ENCODE data around the gene EPM2AIP1. TPM values are rescaled to one million over a fixed set of nuclear protein-coding genes. Genes with fewer than 3 reads are reported as not detected.
A peak's percentile ranks its signal among the peaks of the same experiment; 100 is the strongest.

Gene EPM2AIP1
- total and polyA plus RNA-seq, 9 of the 15 experiments (the other 6 are each of a cell fraction or from before 2014, with no cell fraction given), result 6.7 to 44.8 (median 25.2) TPM

- TF ChIP-seq, protein P1, sequence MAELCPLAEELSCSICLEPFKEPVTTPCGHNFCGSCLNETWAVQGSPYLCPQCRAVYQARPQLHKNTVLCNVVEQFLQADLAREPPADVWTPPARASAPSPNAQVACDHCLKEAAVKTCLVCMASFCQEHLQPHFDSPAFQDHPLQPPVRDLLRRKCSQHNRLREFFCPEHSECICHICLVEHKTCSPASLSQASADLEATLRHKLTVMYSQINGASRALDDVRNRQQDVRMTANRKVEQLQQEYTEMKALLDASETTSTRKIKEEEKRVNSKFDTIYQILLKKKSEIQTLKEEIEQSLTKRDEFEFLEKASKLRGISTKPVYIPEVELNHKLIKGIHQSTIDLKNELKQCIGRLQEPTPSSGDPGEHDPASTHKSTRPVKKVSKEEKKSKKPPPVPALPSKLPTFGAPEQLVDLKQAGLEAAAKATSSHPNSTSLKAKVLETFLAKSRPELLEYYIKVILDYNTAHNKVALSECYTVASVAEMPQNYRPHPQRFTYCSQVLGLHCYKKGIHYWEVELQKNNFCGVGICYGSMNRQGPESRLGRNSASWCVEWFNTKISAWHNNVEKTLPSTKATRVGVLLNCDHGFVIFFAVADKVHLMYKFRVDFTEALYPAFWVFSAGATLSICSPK (IDR thresholded peaks at IDR 0.05; ENCODE audit: borderline replicate concordance), result no peak
- no peak for TF ChIP-seq EP300 (IDR thresholded peaks at IDR 0.05; ENCODE audit: low read length)
- no peak for TF ChIP-seq ZNF766 (CRISPR knock-in tag; conservative IDR thresholded peaks at IDR 0.05)
- TF ChIP-seq, protein P2, sequence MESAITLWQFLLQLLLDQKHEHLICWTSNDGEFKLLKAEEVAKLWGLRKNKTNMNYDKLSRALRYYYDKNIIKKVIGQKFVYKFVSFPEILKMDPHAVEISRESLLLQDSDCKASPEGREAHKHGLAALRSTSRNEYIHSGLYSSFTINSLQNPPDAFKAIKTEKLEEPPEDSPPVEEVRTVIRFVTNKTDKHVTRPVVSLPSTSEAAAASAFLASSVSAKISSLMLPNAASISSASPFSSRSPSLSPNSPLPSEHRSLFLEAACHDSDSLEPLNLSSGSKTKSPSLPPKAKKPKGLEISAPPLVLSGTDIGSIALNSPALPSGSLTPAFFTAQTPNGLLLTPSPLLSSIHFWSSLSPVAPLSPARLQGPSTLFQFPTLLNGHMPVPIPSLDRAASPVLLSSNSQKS (CRISPR knock-in tag; IDR thresholded peaks at IDR 0.05), result peak; percentile 75; the same call in 1 of the 2 replicates
- TF ChIP-seq ZNF316 (IDR thresholded peaks at IDR 0.05), result no peak
- TF ChIP-seq, protein P3, sequence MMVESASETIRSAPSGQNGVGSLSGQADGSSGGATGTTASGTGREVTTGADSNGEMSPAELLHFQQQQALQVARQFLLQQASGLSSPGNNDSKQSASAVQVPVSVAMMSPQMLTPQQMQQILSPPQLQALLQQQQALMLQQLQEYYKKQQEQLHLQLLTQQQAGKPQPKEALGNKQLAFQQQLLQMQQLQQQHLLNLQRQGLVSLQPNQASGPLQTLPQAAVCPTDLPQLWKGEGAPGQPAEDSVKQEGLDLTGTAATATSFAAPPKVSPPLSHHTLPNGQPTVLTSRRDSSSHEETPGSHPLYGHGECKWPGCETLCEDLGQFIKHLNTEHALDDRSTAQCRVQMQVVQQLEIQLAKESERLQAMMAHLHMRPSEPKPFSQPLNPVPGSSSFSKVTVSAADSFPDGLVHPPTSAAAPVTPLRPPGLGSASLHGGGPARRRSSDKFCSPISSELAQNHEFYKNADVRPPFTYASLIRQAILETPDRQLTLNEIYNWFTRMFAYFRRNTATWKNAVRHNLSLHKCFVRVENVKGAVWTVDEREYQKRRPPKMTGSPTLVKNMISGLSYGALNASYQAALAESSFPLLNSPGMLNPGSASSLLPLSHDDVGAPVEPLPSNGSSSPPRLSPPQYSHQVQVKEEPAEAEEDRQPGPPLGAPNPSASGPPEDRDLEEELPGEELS (CRISPR knock-in tag; IDR thresholded peaks at IDR 0.05; ENCODE audit: borderline replicate concordance), result peak; percentile 75; the same call in 1 of the 2 replicates
- TF ChIP-seq RAD21 (CRISPR knock-in tag; conservative IDR thresholded peaks at IDR 0.05 in 1 of 2, IDR thresholded peaks at IDR 0.05 in 1 of 2), result peak; percentile 57
- no peak for TF ChIP-seq TCF7 (IDR thresholded peaks at IDR 0.05; ENCODE audit: borderline replicate concordance)
- TF ChIP-seq, protein P4, sequence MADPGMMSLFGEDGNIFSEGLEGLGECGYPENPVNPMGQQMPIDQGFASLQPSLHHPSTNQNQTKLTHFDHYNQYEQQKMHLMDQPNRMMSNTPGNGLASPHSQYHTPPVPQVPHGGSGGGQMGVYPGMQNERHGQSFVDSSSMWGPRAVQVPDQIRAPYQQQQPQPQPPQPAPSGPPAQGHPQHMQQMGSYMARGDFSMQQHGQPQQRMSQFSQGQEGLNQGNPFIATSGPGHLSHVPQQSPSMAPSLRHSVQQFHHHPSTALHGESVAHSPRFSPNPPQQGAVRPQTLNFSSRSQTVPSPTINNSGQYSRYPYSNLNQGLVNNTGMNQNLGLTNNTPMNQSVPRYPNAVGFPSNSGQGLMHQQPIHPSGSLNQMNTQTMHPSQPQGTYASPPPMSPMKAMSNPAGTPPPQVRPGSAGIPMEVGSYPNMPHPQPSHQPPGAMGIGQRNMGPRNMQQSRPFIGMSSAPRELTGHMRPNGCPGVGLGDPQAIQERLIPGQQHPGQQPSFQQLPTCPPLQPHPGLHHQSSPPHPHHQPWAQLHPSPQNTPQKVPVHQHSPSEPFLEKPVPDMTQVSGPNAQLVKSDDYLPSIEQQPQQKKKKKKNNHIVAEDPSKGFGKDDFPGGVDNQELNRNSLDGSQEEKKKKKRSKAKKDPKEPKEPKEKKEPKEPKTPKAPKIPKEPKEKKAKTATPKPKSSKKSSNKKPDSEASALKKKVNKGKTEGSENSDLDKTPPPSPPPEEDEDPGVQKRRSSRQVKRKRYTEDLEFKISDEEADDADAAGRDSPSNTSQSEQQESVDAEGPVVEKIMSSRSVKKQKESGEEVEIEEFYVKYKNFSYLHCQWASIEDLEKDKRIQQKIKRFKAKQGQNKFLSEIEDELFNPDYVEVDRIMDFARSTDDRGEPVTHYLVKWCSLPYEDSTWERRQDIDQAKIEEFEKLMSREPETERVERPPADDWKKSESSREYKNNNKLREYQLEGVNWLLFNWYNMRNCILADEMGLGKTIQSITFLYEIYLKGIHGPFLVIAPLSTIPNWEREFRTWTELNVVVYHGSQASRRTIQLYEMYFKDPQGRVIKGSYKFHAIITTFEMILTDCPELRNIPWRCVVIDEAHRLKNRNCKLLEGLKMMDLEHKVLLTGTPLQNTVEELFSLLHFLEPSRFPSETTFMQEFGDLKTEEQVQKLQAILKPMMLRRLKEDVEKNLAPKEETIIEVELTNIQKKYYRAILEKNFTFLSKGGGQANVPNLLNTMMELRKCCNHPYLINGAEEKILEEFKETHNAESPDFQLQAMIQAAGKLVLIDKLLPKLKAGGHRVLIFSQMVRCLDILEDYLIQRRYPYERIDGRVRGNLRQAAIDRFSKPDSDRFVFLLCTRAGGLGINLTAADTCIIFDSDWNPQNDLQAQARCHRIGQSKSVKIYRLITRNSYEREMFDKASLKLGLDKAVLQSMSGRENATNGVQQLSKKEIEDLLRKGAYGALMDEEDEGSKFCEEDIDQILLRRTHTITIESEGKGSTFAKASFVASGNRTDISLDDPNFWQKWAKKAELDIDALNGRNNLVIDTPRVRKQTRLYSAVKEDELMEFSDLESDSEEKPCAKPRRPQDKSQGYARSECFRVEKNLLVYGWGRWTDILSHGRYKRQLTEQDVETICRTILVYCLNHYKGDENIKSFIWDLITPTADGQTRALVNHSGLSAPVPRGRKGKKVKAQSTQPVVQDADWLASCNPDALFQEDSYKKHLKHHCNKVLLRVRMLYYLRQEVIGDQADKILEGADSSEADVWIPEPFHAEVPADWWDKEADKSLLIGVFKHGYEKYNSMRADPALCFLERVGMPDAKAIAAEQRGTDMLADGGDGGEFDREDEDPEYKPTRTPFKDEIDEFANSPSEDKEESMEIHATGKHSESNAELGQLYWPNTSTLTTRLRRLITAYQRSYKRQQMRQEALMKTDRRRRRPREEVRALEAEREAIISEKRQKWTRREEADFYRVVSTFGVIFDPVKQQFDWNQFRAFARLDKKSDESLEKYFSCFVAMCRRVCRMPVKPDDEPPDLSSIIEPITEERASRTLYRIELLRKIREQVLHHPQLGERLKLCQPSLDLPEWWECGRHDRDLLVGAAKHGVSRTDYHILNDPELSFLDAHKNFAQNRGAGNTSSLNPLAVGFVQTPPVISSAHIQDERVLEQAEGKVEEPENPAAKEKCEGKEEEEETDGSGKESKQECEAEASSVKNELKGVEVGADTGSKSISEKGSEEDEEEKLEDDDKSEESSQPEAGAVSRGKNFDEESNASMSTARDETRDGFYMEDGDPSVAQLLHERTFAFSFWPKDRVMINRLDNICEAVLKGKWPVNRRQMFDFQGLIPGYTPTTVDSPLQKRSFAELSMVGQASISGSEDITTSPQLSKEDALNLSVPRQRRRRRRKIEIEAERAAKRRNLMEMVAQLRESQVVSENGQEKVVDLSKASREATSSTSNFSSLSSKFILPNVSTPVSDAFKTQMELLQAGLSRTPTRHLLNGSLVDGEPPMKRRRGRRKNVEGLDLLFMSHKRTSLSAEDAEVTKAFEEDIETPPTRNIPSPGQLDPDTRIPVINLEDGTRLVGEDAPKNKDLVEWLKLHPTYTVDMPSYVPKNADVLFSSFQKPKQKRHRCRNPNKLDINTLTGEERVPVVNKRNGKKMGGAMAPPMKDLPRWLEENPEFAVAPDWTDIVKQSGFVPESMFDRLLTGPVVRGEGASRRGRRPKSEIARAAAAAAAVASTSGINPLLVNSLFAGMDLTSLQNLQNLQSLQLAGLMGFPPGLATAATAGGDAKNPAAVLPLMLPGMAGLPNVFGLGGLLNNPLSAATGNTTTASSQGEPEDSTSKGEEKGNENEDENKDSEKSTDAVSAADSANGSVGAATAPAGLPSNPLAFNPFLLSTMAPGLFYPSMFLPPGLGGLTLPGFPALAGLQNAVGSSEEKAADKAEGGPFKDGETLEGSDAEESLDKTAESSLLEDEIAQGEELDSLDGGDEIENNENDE (IDR thresholded peaks at IDR 0.05; ENCODE audit: low read depth, low read length), result peak; percentile 10
- no peak for TF ChIP-seq ZNF274 (IDR thresholded peaks at IDR 0.05; ENCODE audit: borderline replicate concordance, low read depth, low read length)
- no peak; the same call in 1 of the 2 replicates for TF ChIP-seq ETV5 (CRISPR knock-in tag; IDR thresholded peaks at IDR 0.05; ENCODE audit: low read depth)
Observed at GRCh38 chr3:36992806-36993325, at the start of gene EPM2AIP1 (continued).
